PFSK-1 (cell line): Measurements from ENCODE around the gene TMSB4Y. TPM values are rescaled to one million over a fixed set of nuclear protein-coding genes. Genes with fewer than 3 reads are reported as not detected.

ENCODE experiments used
- FOXP2 ChIP-seq: optimal IDR thresholded peaks from 2 replicates; pipeline ENCODE3; 2011; ENCODE audit warnings: borderline replicate concordance, control low read depth, inconsistent platforms; ENCODE audit not compliant: insufficient read depth; ENCODE audit errors: extremely low read length, extremely low read depth
- POLR2AphosphoS5 ChIP-seq: IDR thresholded peaks from 2 replicates; pipeline ENCODE4 v1.6.1; 2012; ENCODE audit warnings: low read depth, mild to moderate bottlenecking, control low read depth, low read length, moderate library complexity
- SIN3A ChIP-seq: IDR thresholded peaks from 2 replicates; pipeline ENCODE4 v1.6.1; 2012; ENCODE audit warnings: mild to moderate bottlenecking, low read length, moderate library complexity, borderline replicate concordance; ENCODE audit not compliant: insufficient read depth
- TAF1 ChIP-seq: IDR thresholded peaks from 2 replicates; pipeline ENCODE4 v1.6.1; 2012; ENCODE audit warnings: low read length, control low read depth, borderline replicate concordance; ENCODE audit not compliant: insufficient read depth
- polyA plus RNA-seq: library from polyadenylated mRNA; unstranded; fragments of >200 nt; gene quantifications from one replicate; pipeline ENCODE4 v1.2.1, GENCODE V29; 2012; ENCODE audit warnings: low read depth, missing spikeins; ENCODE audit not compliant: insufficient read length
- TF ChIP-seq, protein P1 (sequence below), 2 experiments: IDR thresholded peaks; 2 replicates each; pipeline versions ENCODE4 v1.6.1 to v1.8.0; 2011 to 2012; ENCODE audit warnings: low read depth in 2 of 2, low read length in 2 of 2, control low read depth in 1 of 2, inconsistent platforms in 1 of 2, mild to moderate bottlenecking in 1 of 2, moderate library complexity in 1 of 2; ENCODE audit not compliant: insufficient read depth in 1 of 2

TMSB4Y gene
- polyA plus RNA-seq = not detected

DNA sequence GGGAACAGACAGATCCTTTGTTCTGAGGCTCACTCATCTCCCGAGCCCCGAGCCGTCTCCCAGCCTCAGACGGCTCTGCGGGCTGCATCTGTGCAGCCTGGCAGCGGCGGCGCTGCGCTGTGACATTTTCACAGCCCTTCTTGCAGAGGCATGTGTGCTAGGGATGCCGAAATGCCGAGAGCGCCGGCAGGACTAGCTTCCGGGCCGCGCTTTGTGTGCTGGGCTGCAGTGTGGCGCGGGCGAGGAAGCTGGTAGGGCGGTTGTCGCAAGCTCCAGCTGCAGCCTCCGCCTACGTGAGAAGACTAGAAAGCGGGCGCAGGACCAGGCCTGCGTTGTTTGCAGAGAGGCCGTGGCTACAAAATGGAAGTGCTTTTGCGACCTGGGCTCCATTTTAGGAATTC, at the start of gene TMSB4Y:
Gene TMSB4Y (plus strand): TSS at position 332 of the 401 bp plus-strand sequence.
- no peak for TF ChIP-seq POLR2AphosphoS5
- no peak for TF ChIP-seq SIN3A
- TF ChIP-seq, protein P1, sequence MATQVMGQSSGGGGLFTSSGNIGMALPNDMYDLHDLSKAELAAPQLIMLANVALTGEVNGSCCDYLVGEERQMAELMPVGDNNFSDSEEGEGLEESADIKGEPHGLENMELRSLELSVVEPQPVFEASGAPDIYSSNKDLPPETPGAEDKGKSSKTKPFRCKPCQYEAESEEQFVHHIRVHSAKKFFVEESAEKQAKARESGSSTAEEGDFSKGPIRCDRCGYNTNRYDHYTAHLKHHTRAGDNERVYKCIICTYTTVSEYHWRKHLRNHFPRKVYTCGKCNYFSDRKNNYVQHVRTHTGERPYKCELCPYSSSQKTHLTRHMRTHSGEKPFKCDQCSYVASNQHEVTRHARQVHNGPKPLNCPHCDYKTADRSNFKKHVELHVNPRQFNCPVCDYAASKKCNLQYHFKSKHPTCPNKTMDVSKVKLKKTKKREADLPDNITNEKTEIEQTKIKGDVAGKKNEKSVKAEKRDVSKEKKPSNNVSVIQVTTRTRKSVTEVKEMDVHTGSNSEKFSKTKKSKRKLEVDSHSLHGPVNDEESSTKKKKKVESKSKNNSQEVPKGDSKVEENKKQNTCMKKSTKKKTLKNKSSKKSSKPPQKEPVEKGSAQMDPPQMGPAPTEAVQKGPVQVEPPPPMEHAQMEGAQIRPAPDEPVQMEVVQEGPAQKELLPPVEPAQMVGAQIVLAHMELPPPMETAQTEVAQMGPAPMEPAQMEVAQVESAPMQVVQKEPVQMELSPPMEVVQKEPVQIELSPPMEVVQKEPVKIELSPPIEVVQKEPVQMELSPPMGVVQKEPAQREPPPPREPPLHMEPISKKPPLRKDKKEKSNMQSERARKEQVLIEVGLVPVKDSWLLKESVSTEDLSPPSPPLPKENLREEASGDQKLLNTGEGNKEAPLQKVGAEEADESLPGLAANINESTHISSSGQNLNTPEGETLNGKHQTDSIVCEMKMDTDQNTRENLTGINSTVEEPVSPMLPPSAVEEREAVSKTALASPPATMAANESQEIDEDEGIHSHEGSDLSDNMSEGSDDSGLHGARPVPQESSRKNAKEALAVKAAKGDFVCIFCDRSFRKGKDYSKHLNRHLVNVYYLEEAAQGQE (IDR thresholded peaks at IDR 0.05; ENCODE audit: insufficient read depth in 1 of 2, low read depth in 2 of 2, low read length in 2 of 2) = no peak
- no peak for TF ChIP-seq FOXP2
- no peak for TF ChIP-seq TAF1

DNA sequence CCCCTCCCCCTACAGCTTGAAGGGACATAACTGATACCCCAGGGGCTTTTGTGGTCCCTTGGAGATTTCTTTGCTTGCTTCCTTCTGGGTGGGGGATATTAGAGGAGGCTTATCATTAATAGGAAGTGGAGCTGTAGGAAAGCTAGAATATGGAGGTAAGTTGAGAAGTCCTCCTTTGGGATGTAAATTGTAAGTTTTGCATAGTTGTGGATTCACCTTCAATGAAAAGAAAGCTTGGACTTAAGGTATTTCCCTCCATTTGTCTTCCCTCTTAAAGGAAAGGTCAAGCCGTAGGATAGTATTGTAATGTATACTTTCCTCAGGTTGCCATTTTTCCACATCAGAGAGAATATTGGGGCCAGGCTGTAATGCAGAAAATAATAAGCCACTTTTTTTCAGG, 39.5 kb upstream of the TMSB4Y start:
- TF ChIP-seq POLR2AphosphoS5 (no peak), TAF1 (no peak), SIN3A (no peak), FOXP2 (no peak)
- TF ChIP-seq, protein P1 (IDR thresholded peaks at IDR 0.05; ENCODE audit: insufficient read depth in 1 of 2, low read depth in 2 of 2, low read length in 2 of 2) = no peak

DNA sequence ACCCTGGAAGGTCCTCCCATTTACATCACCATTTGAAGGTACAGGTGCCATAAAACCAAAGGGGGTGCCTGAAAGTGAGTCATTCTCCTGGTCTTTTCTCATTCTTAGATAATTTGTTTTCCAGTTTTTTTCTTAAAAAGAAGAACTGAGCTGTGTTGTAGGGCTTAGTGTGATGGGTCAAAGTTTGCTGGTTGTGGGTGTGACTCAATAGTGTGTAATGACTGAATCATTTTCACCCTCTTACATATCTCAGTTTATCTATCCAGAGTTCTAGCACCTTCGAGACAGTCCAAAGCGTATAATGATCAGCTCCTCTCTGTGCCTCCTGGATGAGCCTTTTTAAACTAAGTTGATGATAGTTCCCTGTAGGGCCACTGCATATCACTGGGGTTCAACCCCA, 32.6 kb upstream of the TMSB4Y start:
- TF ChIP-seq TAF1 (no peak), FOXP2 (no peak)

DNA sequence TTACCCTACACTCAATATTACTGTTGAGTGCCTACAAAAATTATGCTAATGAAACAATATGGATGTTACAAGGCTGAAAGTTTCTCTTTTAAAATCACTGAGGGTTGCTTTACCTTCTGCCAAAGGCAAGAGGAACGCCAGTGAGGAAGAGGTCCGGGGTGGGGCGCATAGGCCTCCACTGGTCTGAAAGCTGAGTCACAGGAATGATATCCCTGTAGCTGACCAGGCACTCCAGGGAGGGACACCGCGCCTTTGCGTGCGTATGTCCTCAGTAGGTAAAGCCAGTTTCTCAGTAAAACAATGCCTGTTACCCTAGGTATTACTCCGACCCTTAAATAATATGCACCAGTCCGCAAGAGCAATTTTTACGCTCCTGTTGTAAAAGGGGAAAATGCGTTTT, 1.4 kb upstream of the TMSB4Y start:
- no peak for TF ChIP-seq SIN3A
- TF ChIP-seq TAF1 = no peak
- TF ChIP-seq, protein P1 (IDR thresholded peaks at IDR 0.05; ENCODE audit: insufficient read depth in 1 of 2, low read depth in 2 of 2, low read length in 2 of 2) = no peak
- TF ChIP-seq FOXP2 = no peak
- no peak for TF ChIP-seq POLR2AphosphoS5

DNA sequence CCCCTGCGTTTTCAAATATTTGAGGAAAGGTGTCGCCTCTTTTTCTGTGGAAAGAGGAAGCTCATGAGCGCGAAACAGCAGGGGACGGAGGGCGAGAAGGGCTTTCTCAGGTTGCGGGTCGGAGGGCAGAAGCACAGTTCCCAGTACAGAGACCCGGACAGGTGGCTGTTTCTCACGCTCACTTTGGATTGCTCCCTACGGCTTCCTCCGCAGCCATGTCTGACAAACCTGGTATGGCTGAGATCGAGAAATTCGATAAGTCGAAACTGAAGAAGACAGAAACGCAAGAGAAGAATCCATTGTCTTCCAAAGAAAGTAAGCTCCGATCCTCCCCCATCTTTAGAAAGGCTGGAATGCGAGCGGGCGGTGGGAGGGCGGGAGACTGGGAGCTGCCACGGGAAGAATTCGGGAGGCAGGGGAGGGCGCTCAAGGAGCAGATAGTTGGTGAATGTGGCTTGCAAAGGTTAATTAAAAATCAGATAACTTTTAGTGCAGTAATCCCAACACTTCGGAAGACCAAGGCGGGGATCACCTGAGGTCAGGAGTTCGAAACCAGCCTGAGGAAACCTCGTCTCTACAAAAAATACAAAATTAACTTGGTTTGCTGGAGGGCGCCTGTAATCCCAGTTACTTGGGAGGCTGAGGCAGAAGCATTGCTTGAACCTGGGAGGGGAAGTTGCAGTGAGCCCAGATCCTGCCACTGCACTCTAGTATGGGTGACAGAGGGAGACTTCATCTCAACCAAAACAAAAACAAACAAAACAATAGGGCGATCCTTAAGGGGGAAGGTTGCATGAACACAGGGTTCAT, 627 bp downstream of the TMSB4Y start:
- TF ChIP-seq SIN3A (no peak), FOXP2 (no peak), POLR2AphosphoS5 (no peak), TAF1 (no peak)
- TF ChIP-seq, protein P1 (IDR thresholded peaks at IDR 0.05; ENCODE audit: insufficient read depth in 1 of 2, low read depth in 2 of 2, low read length in 2 of 2) = no peak
